Inflammatory macrophage treated with lipopolysaccharide for 4 hours (primary cell): ENCODE results near the gene IFI27L1.

Experiments used
- DNase-seq: peaks from one replicate; pipeline ENCODE4 v3.0.0-alpha.2; 2020

The IFI27L1 gene

DNA sequence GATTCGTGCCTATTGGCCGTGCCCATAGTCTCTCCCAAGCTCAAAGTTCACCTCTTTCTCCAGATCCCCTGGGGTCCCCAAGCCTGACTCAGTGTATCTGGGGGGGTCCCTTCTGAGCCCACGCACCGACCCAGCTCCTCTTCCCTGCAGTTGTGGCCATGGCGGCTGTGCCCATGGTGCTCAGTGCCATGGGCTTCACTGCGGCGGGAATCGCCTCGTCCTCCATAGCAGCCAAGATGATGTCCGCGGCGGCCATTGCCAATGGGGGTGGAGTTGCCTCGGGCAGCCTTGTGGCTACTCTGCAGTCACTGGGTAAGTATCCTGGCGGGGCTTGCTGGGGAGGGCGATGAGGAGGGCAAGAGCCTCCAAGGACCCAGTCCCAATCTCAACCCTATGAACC, 34.5 kb downstream of the IFI27L1 start:
- DNase-seq = no peak

DNA sequence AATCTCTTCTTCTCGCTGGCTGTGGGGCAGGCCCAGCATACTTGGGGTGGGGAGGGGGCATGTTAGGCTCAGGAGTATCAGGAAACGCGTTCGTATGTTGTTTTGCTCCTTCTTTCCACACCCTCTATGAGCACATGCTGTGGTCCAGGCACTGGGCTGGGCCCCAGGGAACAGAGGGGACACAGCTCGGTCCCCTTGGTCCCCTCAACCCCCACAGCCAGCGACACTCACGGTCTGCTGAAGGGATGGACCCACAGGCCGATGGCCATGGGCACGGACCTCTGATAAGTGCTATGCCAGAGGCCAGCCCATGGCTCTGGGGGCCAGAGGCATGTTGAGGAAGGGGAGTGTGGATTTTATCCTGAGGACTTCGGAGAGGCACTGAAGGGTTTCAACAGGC, 35.6 kb downstream of the IFI27L1 start:
- DNase-seq = no peak

DNA sequence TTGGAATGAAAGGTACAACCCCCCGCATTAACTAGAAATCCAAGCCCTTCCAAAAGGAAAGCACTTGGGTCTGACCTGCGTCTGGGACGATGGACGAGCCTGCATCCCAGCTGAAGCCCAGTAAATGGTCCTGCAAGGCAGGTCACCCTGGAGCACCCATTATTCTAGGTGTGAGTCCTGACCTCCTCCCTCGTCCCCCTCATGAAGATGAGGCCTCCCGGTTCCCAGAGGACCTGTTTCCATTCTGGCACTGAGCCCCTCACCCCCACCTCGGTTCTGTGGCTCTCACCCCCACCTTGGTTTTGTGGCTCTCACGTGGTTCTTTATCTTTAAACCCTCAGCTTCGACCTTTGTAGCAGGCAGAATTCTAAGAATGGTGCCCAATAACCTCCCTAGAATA, 36.7 kb downstream of the IFI27L1 start:
- DNase-seq = no peak

DNA sequence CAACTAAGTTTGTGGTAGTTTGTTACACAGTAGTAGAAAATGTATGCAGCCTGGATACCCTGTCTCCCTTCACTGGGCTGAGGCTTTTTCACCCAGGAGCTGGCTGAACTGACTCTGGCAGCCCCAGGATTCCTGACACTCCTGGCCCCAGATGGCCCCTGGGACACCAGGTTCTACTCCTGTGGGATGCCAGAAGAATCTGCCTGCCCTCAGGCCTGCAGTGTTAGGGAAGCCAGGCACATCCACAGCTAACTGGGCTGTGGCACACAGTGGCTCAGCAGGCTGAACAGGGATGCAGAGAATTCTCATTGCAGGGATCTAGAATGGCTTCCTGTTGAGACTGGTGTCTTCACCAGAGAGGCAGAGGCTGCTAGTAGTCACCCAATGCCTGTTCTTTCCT, 38.0 kb downstream of the IFI27L1 start:
- DNase-seq = no peak

DNA sequence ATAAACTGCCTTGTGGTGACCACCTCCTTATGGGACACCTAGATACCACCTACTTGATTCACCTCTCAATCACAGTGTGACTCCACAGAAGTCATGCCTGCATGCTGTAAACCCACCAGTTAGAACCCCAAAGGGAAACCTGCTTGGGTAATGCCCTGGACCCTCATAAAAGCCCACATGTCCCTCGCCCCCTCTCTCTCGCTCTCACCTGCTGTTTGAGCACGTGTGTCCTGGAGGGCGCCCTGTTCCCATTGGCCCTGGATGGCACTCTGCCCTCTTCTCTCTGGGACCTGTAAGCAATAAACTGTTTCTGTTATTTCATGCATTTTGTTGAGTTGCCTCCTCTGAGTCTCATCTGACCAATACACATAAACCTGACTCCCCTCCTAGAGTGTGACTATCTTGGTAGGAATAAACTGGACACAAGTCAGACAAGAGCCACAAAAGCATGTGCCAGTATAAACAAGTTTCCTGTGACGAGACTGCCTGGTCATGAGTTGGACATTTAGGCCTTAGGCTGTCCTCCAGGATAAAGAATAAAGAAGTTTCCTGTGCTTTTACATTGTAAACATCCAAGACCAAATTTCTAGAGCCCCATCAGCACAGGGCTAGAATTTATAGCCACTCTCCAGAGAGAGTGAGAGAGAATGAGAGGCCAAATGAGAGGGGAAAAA, 39.7 kb downstream of the IFI27L1 start:
- DNase-seq = no peak

DNA sequence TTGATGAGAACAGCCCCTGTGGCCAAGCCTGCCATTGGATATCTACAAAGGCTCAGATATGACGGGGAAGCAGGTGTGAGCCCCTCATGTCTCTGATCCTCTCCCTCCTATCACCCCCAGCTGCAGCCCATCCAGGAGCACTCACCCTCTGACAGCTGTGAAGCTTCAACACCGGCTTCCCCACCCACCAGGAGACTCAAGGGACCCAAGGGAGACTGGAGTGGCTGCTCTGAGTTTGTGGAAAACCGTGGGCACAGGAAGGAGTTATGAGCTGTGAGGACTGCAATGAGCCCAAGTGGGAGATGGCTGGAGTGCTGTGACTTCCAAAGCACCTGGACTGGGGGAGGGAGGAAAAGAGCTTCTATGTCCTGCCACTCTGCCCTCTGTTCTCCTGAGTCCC, 40.4 kb downstream of the IFI27L1 start:
- no peak for DNase-seq

DNA sequence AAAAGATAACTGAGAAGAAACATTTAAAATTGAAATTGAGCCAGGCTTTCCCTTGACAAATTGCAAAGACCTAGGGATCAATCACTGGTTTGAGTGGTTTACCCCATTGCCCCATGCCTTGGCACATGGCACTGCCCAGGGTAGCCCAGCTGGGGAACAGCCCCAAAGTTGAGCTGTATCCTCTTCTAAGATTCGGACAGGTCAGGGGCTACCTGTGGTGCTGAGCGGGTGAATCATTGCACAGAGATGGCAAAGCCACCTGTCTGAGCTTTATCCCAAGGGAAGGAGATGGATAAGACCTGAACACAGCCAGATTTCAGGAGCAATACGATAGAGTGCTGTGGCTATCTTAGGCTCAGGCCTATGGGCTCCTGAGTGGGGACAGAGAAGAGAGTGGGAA, 41.3 kb downstream of the IFI27L1 start:
- no peak for DNase-seq

DNA sequence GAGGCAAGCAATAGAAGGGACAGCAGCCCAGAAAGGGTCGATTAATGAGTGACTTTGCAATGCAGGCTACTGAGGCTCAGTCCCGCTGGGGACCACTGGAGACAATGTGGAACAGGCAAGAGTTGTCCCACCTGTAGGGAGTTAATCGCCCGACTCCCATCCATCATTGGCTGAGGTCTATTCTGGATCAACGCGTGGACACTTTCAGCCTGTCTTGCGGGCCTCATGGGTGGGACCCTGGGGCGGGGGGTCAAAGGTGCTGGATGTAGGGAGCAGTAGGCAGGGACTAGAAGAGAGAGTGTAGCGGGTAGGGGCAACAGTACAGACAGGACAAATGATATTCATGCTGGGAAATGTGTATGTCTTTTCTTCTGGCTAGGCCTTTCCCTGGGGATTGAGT, 42.2 kb downstream of the IFI27L1 start:
- no peak for DNase-seq

DNA sequence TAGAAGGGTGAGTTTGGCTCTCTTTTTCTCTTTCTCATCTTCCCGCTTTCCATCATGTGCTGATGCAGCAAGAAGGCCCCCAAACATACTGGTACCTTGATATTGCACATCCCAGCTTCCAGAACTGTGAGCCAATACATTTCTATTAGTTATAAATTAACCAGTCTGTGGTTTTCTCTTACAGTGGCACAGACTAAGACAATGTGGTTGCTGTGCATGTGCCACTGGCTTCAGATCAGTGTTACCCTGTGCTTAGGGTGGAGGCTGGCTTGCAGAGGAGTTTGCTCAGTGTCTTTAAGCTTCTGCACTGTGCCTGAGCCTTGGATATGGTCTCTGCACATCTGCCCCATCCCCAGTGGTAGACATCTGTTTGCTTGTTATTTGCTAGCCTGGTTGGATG, 42.8 kb downstream of the IFI27L1 start:
- no peak for DNase-seq

DNA sequence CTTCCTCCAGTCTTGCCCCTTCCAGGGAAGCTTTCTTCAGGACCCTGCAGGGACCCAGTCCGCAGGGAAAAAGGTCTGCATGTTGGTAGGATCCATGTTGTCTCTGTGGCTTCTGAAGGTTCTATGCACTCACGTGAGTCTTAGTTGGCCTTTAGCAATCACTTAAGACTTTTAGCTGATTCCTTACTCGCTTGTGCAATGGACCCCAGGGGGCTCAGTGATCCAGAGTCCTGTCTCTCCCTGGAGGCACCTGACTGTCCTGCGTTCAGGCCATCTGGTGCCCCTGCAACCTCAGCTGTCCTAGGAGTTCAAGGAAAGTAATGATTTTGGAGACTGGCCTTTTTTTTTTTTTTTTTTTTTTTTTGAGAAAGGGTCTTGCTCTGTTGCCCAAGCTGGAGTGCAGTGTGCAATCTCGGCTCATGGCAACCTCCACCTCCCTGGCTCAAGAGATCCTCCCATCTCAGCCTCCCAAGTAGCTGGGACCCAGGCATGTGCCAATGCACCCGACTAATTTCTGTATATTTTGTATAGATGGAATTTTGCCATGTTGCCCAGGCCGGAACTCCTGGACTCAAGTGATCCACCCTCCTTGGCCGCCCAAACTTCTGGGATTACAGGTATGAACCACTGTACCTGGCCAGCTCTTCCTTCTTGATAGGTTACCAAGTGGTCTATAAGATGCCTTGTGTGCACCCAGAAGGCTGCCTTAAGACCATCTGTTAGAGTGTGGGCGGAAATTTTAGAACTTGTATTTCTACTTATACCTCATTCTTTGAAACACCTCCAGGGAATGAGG, 43.7 kb downstream of the IFI27L1 start:
- no peak for DNase-seq

DNA sequence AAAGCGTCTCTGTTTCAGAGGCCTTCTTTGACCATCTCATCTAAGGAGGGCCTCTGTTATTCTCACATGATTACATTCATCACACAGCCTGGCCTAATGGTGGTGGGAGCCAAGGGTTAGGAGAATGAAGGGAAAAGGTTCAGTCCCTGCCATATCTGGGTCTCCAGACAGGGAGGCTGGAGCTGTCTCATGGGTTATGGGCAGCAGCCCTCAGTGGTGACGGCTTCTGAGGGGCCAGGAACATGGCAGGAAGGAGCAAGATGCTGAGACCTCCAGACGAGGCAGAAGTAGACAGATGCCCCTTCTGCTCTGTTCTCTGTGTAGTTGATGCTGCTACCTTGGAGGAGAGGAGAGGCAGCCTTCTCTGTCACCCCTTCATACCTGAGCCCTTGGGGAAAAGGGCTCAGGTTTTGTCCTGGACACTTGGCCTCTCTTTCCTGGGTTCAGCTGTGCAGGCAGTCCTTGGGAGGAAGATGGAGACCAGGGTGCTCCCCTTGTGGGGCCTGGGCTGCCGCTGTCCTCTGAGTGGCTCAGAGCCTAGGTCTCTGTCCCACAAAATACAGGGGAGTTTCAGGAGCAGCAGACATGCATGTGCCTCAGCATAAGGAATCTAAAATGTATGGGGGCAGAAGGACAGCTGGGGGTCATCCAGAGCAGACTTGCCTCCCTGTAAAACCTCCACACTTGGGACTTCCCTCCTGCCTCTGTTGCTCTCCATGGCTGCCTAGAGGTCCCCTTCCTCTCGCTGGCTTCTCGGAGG, 44.7 kb downstream of the IFI27L1 start:
- no peak for DNase-seq

DNA sequence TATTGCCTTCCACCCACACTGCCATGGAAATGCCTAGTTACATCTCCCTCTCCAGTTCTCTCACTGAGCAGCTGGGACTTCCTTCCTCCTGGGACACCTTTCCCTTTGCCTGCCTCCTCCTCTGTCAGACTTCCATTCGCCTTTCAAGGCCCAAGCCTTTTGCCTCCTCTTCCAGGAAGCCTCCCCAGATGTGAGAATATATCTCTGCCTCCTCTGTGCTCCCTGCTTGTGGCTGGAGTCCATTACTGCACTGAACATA, 45.2 kb downstream of the IFI27L1 start:
- no peak for DNase-seq

DNA sequence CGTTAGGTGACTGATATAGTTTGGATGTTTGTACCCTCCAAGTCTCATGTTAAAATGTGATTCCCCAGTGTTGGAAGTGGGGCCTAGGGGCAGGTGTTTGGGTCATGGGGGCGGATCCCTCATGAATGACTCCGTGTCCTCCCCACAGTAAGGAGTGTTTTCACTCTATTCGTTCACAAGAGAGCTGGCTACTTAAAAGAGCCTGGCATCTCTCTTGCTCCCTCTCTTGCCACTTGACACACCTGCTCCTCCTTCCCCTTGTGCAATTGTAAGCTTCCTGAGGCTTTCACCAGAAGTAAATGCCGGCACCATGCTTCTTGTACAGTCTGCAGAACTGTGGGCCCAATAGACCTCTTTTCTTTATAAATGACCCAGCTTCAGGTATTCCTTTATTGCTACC, 45.7 kb downstream of the IFI27L1 start:
- no peak for DNase-seq

DNA sequence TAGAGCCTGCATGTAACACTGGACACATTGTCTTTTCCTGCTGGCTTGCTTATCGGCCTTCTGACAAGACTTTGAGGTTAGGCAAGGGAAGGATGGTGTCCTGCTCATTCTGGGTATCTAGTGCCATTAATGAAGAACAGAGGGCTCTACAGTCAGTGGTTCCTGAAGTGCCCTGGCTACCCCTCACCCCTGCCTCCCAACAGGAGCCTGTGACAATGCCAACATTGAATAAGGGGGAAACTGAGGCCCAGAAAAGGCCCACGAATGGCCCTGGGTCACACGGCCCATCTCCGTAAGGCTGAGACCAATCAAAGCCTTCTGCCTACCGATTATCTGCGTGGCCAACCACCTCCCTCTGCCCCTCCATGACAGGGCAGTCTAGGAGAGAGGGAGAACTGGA, 46.2 kb downstream of the IFI27L1 start:
- DNase-seq = no peak

DNA sequence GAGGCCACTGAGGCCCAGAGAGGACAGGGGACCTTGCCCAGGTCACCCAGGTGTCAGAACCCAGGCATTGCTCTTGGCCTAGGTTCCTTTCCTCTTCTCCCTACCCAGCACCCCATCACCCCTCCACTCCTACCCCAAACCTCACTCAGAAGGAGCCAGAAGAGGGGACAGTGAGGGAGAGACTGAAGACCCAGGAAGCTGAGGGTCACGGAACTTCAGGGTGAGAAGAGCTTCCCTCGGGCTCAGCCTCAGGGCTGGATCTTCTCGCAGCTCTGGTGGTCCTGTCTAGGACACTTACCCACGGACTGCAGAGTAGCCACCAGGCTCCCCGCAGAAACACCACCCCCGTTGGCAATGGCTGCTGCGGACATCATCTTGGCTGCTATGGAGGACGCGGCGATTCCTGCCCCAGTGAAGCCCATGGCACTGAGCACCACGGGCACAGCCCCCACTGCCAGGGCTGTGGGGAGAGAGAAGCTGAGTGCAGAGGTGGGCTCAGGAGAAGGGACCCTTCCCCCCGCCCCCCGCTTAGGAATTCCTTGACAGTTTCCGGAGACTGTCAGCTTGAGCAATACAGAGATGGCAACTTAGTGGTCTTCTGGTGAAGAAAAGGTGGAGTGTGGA, 47.2 kb downstream of the IFI27L1 start:
- DNase-seq = no peak

DNA sequence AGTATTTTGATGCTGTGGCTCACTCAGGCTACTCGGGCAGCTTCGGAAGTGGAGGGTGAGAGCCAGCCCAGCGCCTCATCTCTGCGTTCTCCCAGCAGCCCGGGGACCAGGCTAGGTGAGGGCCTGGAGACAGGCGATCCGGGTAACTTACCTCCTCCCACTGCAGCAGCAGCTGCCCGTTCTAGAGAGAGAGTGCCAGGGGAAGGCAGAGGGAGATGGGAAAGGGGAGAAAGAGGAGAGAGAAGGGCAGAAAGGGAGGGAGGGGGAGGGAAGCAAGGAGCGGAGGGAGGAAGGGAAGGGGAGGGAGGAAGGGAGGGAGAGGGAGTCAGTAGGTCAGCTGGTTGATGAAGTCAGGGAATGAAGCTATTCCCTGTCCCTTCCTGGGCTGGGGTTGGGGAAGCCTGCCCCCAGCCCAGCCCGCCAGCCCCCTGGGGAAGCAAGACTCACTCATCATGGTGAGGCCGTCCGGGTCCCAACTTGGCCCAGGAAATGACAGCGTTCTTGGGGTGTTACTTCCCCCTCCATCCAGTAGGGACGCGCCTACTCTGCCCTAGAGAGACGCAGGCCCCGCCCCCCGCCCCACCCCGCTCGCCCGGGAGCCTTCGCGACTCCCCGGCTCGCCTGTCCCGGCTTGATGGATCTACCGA, 48.1 kb downstream of the IFI27L1 start, which contains the start of gene IFI27L2:
Gene IFI27L2, minus strand, starts transcription at position 494 of the 647 bp plus-strand sequence. Its CDS starts 40 bp downstream, at position 454.
- DNase-seq = peak; percentile 82

DNA sequence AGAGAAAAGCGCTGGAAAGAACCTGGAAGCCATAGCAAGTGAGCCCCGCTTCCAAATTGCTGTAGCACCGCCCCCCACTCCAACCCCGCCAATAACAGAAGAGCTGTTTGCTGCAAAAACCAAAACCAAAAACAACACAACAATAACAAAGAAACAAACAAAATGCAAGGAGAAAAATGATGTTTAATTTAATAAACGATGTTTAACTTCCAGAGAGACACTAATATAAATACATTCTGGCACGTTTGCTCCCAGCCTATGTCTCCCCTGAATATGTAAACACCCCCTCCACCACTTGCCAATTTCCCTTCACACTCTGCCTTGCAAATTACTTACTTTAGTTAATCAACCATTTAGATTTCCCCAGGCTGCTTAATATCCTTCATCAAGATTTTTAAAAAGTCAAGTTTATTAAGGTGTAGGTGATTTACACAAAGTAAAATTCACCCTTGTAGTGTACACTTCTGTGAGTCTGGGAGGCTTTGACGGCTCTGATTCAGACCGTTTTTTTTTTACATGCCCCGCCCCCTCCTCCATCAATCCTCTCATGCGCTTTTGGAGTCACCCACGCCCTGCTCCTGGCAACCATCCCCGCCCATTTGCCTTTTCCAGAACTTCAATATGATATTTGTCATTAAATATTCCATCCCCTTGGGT, 48.8 kb downstream of the IFI27L1 start:
- peak; percentile 63 for DNase-seq

DNA sequence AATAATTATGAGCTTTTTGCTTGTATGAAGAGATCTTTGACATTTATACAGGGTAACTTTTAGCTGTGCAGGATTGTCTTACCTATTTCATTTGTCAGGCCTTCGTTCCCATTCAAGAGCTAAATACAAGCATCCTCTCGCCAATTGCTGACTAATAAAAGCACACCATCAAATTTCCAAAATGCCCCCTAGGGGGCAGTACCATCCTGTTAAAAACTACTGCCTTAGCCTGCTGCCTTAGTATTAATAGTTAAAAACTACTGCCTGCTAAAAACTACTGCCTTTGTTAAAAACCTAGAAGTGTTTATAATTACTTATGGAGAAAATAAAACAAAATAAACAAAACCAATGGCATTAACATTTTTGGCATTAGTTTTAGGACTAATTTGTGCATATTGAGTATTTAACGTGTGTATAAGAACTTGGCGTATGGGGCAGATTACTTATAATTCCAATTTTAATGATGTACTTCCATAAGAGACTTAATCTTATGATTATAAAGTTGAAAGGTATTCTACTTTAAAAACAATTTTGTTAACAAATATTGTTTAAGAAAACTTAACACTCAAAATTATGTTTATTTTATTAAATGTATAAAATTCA, 51.3 kb downstream of the IFI27L1 start:
- peak; percentile 74 for DNase-seq

DNA sequence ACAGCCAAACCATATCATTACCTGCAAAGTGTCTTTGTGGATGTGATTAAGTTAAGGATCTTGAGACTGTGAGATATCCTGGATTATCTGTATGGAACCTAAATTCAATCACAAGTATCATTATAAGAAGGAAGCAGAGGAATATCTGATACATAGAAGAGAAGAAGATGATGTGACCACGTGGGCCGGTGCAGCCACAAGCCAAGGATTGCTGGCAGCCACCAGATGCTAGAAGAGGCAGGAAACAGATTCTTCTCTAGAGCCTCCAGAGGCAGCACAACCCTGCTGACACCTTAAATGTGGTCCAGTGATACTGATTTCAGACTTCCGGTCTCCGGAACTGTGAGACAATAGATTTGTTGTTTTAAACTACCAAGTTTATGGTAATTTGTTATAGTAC, 54.4 kb downstream of the IFI27L1 start:
- DNase-seq = no peak

DNA sequence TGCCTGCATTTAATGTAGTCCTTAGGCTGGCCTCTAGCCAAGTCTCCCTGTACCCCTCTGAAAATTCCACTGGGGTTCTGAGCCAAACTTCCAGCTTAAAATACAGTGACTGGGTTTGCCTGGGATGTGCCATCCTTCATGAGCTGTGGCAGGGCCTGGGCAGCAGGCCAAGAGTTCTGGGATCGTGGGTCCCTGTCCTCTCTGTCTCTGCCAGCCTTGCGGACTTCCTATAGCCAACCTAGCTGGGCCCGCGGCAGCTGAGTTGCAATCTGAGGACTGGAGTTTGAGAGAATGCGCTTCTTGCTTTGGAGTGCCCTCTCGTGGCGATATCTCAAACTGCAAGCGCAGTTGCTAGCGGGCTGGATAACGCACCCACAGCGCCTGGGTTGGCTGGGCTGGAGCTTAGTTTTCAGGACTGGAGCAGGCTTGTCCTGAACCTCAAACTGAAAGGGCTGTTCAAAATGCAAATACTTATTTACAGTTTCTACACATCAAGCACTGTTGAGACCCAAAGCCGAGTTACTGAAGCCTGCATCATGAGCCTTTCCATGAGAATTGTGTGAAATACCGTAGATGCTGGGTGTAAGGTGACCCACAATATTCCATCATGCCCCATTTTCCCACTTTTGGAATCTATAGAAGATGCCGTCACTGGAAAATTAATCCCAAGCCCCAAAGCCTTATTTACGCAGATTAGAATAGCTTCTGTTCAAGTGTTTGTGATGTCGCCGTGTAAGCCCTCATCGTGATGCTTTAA, 55.6 kb downstream of the IFI27L1 start:
- peak; percentile 81 for DNase-seq

DNA sequence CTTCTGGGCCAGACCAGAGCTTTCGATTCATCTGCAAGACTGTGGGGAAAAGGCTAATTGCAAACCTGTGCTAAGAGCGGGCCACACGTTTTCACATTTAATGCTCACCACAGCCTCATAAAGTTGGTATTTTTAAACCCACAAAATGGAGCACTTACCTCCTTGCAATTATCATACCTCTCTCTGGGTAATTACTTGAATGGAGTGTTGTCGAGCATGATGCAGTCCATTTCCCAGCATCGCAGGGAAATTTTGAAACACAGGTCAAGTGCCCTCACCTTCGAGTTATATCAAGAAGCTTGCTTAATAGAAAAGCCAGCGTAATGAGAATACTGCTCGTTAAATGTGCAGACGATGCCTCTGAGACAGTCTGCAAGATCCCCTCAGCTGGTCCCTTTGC, 57.1 kb downstream of the IFI27L1 start:
- no peak for DNase-seq
